GM21723 (cell line): ENCODE results near the gene NR0B1.

Source experiments
- ATAC-seq: cut with Tn5 transposase; IDR thresholded peaks from one replicate; pipeline ENCODE4 v1.9.1; 2021; ENCODE audit warnings: mild to moderate bottlenecking, moderate library complexity; ENCODE audit not compliant: unreplicated experiment

NR0B1 gene

DNA sequence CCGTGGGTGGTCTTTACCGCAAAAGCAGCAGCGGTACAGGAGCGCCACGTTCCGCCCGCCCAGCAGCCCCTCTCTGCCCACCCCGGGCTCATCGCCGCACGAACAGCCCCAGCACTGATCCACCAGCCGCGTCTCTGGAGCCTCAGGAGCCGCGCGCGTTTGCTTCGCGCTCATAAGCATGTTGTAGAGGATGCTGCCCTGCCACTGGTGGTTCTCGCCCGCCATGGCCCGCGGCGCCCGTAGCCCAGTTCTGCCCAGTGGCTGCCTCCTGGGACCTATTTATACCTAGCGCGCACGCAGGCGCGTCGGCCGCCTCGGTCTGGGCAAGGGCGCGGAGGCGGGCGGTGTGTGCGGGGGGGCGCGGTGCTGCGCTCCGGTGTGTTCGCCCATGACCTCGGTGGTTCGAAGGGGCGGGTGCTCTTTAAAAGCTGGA, at the start of gene NR0B1:
NR0B1 (minus strand) TSS at position 252 of the 433 bp plus-strand sequence; CDS start at position 225, 27 bp downstream.
- ATAC-seq: no peak

DNA sequence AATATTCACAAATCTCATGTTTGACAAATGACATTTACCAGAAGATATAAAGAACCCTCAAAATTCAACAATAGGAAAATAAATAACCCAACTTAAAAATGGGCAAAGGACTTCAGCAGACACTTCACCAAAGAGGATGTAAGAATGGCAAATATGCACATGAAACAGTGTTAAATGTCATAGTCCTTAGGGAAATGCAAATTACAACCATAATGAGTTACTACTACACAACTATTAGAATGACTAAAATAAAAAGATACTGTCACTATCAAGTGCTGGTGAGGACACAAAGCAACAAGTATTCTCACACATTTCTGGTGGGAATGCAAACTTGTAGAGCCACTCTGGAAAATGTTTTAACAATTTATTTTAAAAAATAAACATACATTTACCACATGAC, 40.8 kb upstream of the NR0B1 start:
- no peak for ATAC-seq

- no peak for ATAC-seq
These were observed 34.0 kb upstream of the NR0B1 start for GRCh38 chrX:30343206-30343605.

DNA sequence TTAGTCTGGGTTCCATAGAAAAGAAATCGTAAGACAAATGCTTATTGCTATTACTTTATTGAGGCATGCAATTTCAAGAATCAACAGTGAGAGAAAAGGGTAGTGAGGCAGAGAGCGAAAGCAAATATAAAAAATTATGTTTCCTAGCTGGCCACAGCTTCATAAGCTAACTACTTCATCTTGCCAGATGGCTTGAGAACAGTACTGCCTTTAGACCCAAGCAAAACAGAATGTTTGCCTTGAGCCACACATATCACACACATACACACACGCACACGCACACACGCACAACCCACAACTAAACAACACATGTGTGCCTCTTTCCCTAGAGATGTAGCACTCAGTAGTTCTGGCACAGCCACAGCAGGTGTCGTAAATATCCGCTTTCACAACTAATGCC, 31.6 kb upstream of the NR0B1 start:
- no peak for ATAC-seq

- no peak for ATAC-seq
These were observed 18.6 kb upstream of the NR0B1 start for GRCh38 chrX:30327762-30328161.

DNA sequence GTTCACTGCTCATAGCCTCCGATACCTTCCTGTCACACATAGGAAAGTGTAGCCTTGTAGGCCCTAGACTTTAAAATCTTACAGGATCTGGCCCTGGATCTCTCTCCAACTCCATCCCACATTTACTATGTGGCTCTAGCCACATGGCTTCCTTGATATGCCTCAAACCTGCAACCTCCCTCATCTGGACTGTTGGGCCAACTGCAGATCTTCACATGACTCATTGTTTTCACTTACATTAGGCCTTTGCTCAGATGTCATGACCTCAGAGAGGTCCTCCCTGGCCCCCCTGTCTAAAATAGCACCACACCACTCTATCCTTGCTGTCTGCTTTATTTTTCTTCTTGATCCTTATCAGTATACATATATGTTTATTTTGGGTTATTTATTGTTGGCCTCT, 8.1 kb upstream of the NR0B1 start:
- no peak for ATAC-seq

DNA sequence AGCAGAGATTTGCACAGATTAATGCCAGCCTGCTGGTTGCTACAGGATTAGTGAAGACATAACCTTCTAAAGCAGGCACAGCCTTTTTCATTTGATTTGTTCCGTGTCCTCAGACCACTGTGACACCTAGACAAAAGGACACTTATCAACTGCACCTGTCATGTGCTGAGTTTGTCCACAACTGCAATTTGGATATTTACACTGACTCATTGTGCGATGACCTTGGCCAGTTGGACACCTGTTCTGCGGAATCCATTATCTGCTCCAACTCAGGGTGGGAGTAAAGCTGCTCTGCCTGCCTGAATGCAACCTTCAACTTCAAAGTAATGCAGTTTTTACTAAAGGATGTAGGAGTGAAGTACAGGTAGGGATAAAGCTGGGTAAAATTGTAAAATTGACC, 4.1 kb upstream of the NR0B1 start:
- ATAC-seq: no peak

DNA sequence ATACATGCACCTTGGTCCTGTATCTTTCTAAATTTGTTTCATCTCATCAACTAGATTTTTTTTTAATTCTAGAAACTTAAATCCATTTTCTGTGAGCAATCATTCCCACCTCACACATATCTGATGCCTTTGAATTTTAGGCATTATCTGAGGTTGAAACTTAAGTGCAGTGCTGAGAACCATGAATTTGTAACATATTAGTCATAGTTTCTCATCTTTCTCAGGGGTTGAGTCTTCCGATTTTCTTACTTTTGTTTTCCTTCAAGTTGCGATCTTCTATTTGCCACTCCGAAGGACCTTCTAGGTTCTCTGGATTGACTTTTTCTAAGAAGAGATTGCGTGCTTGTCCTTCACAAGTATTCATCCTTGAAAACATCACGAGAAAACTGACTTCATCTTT, 3.7 kb upstream of the NR0B1 start:
- ATAC-seq: no peak

GRCh38 chrX:30310429-30311206, 1.4 kb upstream of the NR0B1 start:
- ATAC-seq: no peak

- ATAC-seq: no peak
These were observed 689 bp downstream of the NR0B1 start for GRCh38 chrX:30308263-30309138.

GRCh38 chrX:30307466-30307865, 1.7 kb downstream of the NR0B1 start:
- ATAC-seq: no peak

- no peak for ATAC-seq
These were observed 4.3 kb downstream of the NR0B1 start for GRCh38 chrX:30304866-30305265.

GRCh38 chrX:30302956-30303355, 6.2 kb downstream of the NR0B1 start:
- ATAC-seq: no peak

DNA sequence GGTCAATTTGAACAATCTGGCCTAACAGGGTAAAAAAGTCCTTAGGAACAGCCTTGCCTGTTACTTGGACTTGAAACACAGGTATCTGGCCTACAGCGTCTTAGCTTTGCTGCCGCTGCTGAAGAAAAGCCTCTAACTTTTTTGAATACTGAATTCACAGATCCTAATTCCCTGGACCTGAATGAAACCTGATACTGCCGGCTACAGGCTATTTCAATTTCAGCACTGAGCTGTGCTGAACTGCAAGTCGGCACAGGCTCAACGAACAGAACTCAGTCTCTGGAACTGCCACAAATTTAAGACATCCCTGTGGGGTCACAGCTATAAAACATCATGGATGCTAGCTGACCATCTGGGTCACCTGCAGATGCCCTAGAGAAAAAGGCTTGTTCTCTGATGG, 7.2 kb downstream of the NR0B1 start:
- no peak for ATAC-seq

DNA sequence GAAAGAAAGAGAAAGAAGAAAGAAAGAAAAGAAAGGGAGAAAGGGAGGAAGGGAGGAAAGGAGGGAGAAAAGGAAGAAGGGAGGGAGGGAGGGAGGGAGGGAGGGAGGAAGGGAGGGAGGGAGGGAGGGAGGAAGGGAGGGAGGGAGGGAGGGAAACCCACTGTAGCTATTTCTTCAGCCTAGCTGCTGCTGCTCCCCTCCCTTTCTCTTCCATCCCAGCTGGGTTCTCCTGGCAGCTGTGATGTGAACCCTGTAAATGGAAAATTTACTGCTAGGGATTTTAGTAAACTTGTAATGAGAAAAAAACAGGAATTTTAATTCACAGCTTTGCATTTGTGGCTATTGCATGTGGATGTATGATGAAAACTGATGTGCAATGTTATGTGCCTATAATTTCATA, 8.0 kb downstream of the NR0B1 start:
- ATAC-seq: no peak

GRCh38 chrX:30296408-30297254, 12.6 kb downstream of the NR0B1 start:
- no peak for ATAC-seq

DNA sequence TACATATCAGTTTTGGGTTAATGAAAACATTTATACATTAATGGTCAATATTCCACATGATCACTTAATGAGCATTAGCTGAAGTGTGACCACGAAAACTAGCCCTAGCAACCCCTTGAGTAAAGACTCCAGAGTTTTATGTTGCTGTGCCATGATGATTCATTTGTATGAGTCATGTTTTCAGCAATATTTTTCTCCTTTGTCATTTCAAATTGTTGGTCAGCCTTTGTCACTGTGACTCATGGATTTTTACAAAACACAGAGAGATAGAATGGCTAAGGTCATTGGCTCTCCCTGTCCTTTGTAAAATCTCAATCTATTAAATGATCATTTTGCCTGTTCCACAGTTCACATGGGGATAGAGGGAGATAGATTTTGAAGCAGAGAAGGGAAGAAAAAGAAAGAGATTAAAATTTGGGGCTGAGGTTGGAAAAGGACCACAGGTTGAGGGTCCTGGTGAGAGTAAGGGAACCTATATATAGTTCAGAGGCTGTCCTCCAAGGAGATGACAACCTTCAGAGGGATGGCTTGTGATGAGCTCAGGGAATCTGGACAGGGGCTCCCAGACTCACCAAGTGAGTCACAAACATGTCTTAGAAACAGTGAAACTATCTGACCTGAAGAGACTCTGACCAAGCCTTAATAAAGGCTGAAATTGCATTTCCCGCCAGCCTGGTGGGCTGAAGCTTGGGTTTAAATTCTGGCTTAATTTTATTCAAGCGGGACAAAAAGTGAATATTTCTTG, 25.6 kb downstream of the NR0B1 start:
- no peak for ATAC-seq

- ATAC-seq: no peak
These were observed 26.7 kb downstream of the NR0B1 start for GRCh38 chrX:30282527-30282926.

DNA sequence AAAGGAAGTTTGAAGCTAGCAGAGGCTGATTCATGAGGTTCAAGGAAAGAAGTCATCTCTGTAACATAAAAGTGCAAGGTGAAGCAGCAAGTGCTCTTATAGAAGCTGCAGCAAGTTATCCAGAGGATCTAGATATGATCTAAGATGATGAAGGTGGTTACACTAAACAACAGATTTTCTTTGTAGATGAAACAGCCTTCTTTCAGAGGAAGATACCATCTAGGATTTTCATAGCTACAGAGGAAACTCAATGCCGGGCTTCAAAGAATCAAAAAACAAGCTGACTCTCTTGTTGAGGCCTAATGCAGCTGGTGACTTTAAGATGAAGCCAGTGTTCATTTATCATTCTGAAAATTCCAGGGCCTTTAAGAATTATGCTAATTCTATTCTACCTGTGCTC, 28.8 kb downstream of the NR0B1 start:
- ATAC-seq: no peak

DNA sequence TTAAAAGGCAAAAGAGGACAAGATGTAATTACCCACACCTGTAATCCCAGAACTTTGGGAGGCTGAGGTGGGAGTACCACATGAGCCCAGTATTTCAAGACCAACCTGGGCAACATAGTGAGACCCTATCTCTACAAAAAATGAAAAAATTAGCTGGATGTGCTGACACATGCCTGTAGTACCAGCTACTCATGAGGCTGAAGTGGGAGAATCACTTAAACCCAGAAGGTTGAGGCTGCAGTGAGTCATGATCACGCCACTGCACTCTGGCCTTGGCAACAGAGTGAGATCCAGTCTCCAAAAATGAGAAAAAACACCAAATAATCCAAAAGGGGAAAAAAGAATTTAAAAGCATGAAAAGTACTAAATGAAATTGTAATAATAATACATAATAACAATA, 30.8 kb downstream of the NR0B1 start:
- no peak for ATAC-seq
